PFSK-1 (cell line): ENCODE measurements around the gene OAS3.

ENCODE experiments used
- POLR2AphosphoS5 ChIP-seq: IDR thresholded peaks from 2 replicates; pipeline ENCODE4 v1.6.1; 2012; ENCODE audit warnings: low read depth, mild to moderate bottlenecking, control low read depth, low read length, moderate library complexity
- REST ChIP-seq, 2 experiments: IDR thresholded peaks; 2 replicates each; pipeline versions ENCODE4 v1.6.1 to v1.8.0; 2011 to 2012; ENCODE audit warnings: low read depth in 2 of 2, low read length in 2 of 2, control low read depth in 1 of 2, inconsistent platforms in 1 of 2, mild to moderate bottlenecking in 1 of 2, moderate library complexity in 1 of 2; ENCODE audit not compliant: insufficient read depth in 1 of 2
- TAF1 ChIP-seq: IDR thresholded peaks from 2 replicates; pipeline ENCODE4 v1.6.1; 2012; ENCODE audit warnings: low read length, control low read depth, borderline replicate concordance; ENCODE audit not compliant: insufficient read depth

GRCh38 chr12:112938751-112939150 is 477 bp downstream of the OAS3 start:
- TF ChIP-seq REST (IDR thresholded peaks at IDR 0.05; ENCODE audit: insufficient read depth in 1 of 2, low read depth in 2 of 2, low read length in 2 of 2) (no peak), POLR2AphosphoS5 (no peak), TAF1 (no peak)
